ENCODE results near the gene DOCK2. TPM values are rescaled to one million over a fixed set of nuclear protein-coding genes. Genes with fewer than 3 reads are reported as not detected.
A peak's percentile ranks its signal among the peaks of the same experiment; 100 is the strongest.
"Not testable (repeated sequence)": the region's sequence is repeated elsewhere in the genome, so short reads cannot be mapped to it uniquely, and the experiment has no call there.

DOCK2 gene
- total RNA-seq, 1 donor from 2014 or later, result 0.77 TPM

GRCh38 chr5:169717288-169717687 is 80.2 kb downstream of the DOCK2 start:
- Mint-ChIP-seq H3K4me3 (no peak overlapping the region), H3K27ac (ENCODE audit: unreplicated experiment) (no peak overlapping the region), H3K9me3 (peaks cover 8% of the 10 kb centered on the region), H3K27me3 (ENCODE audit: low read depth) (peaks cover 4% of the 10 kb centered on the region), H3K36me3 (ENCODE audit: low read depth) (no peaks in the 10 kb centered on the region), H3K4me1 (peaks cover 2% of the 10 kb centered on the region)
- DNase-seq (ENCODE audit: low read depth, low spot score), result no peak
- no peak for TF ChIP-seq CTCF (conservative IDR thresholded peaks at IDR 0.05)

GRCh38 chr5:169719360-169720314 is 82.6 kb downstream of the DOCK2 start:
- DNase-seq (ENCODE audit: low read depth, low spot score), result no peak
- H3K9me3 Mint-ChIP-seq, result peaks cover 2% of the 10 kb centered on the region
- H3K4me1 Mint-ChIP-seq, result no peaks in the 10 kb centered on the region
- H3K27ac Mint-ChIP-seq (ENCODE audit: unreplicated experiment), result no peak overlapping the region
- H3K36me3 Mint-ChIP-seq (ENCODE audit: low read depth), result no peaks in the 10 kb centered on the region
- peaks cover 4% of the 10 kb centered on the region for H3K27me3 Mint-ChIP-seq (ENCODE audit: low read depth)
- no peak for TF ChIP-seq CTCF (conservative IDR thresholded peaks at IDR 0.05)
- H3K4me3 Mint-ChIP-seq, result no peak overlapping the region

- Mint-ChIP-seq H3K27me3 (ENCODE audit: low read depth) (peaks cover 4% of the 10 kb centered on the region), H3K36me3 (ENCODE audit: low read depth) (no peaks in the 10 kb centered on the region), H3K27ac (ENCODE audit: unreplicated experiment) (no peak overlapping the region), H3K9me3 (peaks cover 2% of the 10 kb centered on the region), H3K4me3 (no peak overlapping the region), H3K4me1 (no peaks in the 10 kb centered on the region)
- no peak for TF ChIP-seq CTCF (conservative IDR thresholded peaks at IDR 0.05)
- DNase-seq (ENCODE audit: low read depth, low spot score), result no peak
Observed at GRCh38 chr5:169721771-169722170, 84.7 kb downstream of the DOCK2 start.

- Mint-ChIP-seq H3K4me3 (no peak overlapping the region), H3K4me1 (no peaks in the 10 kb centered on the region), H3K27ac (ENCODE audit: unreplicated experiment) (peak overlapping the region; percentile 40), H3K9me3 (peaks cover 2% of the 10 kb centered on the region), H3K36me3 (ENCODE audit: low read depth) (no peaks in the 10 kb centered on the region), H3K27me3 (ENCODE audit: low read depth) (peaks cover 7% of the 10 kb centered on the region)
- TF ChIP-seq CTCF (conservative IDR thresholded peaks at IDR 0.05), result no peak
- DNase-seq (ENCODE audit: low read depth, low spot score), result no peak
Observed at GRCh38 chr5:169723103-169723831, 86.2 kb downstream of the DOCK2 start.

GRCh38 chr5:169724303-169725087 is 87.4 kb downstream of the DOCK2 start:
- H3K9me3 Mint-ChIP-seq, result peaks cover 2% of the 10 kb centered on the region
- H3K36me3 Mint-ChIP-seq (ENCODE audit: low read depth), result no peaks in the 10 kb centered on the region
- no peak for TF ChIP-seq CTCF (conservative IDR thresholded peaks at IDR 0.05)
- no peak overlapping the region for H3K27ac Mint-ChIP-seq (ENCODE audit: unreplicated experiment)
- H3K27me3 Mint-ChIP-seq (ENCODE audit: low read depth), result peaks cover 10% of the 10 kb centered on the region
- no peak overlapping the region for H3K4me3 Mint-ChIP-seq
- no peaks in the 10 kb centered on the region for H3K4me1 Mint-ChIP-seq
- DNase-seq (ENCODE audit: low read depth, low spot score), result no peak

- not testable (repeated sequence) for H3K4me3 Mint-ChIP-seq; H3K4me1 Mint-ChIP-seq; DNase-seq (ENCODE audit: low read depth, low spot score); H3K27me3 Mint-ChIP-seq (ENCODE audit: low read depth); H3K9me3 Mint-ChIP-seq; H3K27ac Mint-ChIP-seq (ENCODE audit: unreplicated experiment); H3K36me3 Mint-ChIP-seq (ENCODE audit: low read depth)
Observed at GRCh38 chr5:169725665-169726064, 88.6 kb downstream of the DOCK2 start.
